HG02798 (cell line): ENCODE data around the gene DNMBP.
"Not testable (repeated sequence)": the region's sequence is repeated elsewhere in the genome, so short reads cannot be mapped to it uniquely, and the experiment has no call there.

Experiments used
- ATAC-seq: cut with Tn5 transposase; IDR thresholded peaks from one replicate; pipeline ENCODE4 v1.9.1; 2021; ENCODE audit warnings: mild to moderate bottlenecking; ENCODE audit not compliant: unreplicated experiment, poor library complexity

DNMBP gene

DNA sequence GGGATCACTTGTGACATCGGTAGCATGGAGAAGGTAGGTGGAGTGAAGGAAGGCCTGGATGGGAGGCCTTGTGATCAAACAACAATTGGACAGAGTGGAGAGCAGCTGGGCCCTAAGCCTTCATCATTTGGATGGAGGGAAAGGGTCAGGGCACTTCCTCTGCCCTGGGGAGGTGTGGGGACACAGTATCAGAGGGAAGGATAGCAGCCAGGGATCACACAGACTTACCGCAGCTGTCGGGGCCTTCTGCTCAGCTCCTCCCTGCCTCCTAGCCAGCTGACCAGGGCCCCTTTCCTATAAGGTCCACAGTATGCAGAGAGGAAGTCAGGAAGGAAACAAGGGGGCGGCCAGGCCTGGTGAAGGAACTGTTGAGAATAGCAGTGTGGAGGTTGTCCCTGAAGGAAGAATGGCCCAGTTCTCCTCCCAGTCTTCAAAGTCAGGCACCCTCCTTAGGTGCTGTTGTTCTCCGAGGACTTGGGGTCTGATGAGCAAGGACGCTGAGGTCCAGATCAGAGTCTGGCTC lies 165.3 kb downstream of the DNMBP start:
- ATAC-seq = no peak

GRCh38 chr10:99843310-99843709 lies 166.4 kb downstream of the DNMBP start:
- ATAC-seq = no peak

DNA sequence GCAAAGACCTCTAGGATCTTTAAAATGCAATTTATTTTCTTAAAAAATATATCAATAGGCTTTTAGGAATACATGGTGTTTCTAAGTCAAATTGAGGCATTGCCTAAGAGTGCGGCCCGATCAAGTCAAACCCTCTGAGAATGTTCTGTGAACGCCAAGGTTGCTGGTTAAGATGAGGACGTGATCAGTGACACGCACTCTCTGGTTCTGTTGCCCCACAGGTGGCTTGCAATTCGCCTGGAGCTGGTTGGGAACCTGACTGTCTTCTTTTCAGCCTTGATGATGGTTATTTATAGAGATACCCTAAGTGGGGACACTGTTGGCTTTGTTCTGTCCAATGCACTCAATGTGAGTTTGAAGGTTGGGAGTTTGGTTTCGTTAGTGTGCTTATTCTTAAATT lies 168.0 kb downstream of the DNMBP start:
- ATAC-seq = no peak

GRCh38 chr10:99840859-99841258 lies 168.9 kb downstream of the DNMBP start:
- not testable (repeated sequence) for ATAC-seq

GRCh38 chr10:99836711-99837110 lies 173.0 kb downstream of the DNMBP start:
- ATAC-seq = no peak

- ATAC-seq = no peak
These were observed 173.8 kb downstream of the DNMBP start for GRCh38 chr10:99835947-99836346.

DNA sequence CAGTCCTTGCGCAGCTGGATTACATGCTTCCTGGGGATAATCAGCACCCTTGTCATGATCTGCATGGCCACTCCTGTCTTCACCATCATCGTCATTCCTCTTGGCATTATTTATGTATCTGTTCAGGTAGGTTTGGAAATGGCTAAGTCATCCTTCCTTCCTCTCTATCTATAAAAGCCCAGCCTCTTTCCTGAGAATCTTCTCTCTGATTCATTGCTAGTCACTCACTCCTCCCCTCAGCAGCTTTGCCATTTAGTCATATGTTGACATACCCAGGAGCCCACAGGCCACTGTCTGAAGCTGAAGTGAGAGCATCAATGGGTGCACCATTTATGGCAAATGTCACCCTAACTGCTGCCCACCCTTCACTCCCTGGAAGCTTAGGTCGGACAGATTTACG lies 175.3 kb downstream of the DNMBP start:
- no peak for ATAC-seq

DNA sequence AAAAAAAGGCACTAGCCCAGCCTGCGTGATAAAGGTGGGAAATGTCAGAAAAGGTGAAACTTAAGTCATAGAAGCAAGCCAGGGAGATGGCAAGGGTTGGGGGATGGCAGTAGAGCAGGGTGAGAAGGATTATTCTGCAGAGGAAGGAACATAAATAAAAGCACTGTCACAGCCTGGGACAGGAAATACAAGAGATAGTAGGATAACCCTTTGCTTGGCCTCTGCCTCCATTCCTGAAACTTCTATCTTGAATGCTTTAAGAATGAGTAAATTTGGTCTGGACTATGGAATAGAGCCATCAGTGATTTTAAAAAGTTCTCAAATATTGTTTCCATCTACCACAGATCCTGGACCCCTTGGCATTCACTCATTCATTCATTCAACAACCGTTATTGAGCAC lies 177.3 kb downstream of the DNMBP start:
- no peak for ATAC-seq

DNA sequence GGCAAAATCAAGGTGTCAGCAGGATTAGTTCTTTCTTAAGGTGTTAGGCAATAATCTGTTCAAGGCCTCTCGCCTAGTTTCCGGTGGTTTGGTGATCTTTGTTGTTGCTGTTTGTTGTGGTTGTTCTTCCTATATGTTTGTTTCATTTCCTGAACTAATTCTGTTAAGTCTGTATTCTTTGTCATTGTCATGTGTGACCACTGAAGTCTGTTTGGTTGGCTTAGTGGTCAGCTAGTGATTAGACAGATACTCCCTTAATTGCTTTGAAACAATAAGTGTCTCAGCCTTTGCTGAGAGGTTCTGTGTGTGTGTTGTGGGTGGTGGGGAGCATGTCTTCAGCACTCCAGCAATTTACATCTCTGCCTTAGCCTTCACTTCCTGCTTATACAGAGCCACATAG lies 181.3 kb downstream of the DNMBP start:
- no peak for ATAC-seq

- no peak for ATAC-seq
These were observed 181.8 kb downstream of the DNMBP start for GRCh38 chr10:99827936-99828335.
